GM12892 (cell line): Measurements from ENCODE around the gene NTN3.

Experiments
- POLR2A ChIP-seq: IDR thresholded peaks from 2 replicates; pipeline ENCODE4 v1.6.1; 2011; ENCODE audit warnings: low read depth, low read length, control low read depth
- POLR2AphosphoS5 ChIP-seq: IDR thresholded peaks from 2 replicates; pipeline ENCODE4 v1.6.1; 2011; ENCODE audit warnings: low read depth, low read length, control low read depth
- TAF1 ChIP-seq: IDR thresholded peaks from 2 replicates; pipeline ENCODE4 v1.6.1; 2011; ENCODE audit warnings: low read depth, mild to moderate bottlenecking, control low read depth, low read length, borderline replicate concordance

DNA sequence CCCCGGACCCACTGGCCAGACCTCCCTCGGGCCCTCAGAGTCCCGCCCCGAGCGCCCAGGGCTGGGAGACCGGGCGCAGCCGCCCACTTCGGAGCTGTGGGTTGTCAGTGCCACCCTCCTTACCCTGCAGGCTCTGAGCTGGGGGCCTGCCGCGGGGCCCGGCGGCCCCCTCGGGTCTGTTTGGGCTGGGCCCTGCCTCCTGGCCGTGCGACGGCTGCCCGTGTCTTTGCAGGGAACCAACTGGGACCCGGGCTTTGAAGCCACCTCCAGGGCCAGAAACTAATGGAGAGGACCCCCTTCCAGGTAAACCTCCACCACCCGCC lies 10.7 kb upstream of the NTN3 start:
- TF ChIP-seq POLR2AphosphoS5 (no peak), POLR2A (no peak), TAF1 (no peak)
